GM12801 (cell line): ENCODE results near the gene SPTLC1.

Experiments used
- CTCF ChIP-seq: IDR thresholded peaks from one replicate; pipeline ENCODE4 v1.5.1; 2011; ENCODE audit warnings: control low read depth; ENCODE audit not compliant: insufficient read length; ENCODE audit errors: extremely low read depth

Gene SPTLC1

GRCh38 chr9:92019658-92020057, 95.6 kb downstream of the SPTLC1 start:
- no peak for TF ChIP-seq CTCF

DNA sequence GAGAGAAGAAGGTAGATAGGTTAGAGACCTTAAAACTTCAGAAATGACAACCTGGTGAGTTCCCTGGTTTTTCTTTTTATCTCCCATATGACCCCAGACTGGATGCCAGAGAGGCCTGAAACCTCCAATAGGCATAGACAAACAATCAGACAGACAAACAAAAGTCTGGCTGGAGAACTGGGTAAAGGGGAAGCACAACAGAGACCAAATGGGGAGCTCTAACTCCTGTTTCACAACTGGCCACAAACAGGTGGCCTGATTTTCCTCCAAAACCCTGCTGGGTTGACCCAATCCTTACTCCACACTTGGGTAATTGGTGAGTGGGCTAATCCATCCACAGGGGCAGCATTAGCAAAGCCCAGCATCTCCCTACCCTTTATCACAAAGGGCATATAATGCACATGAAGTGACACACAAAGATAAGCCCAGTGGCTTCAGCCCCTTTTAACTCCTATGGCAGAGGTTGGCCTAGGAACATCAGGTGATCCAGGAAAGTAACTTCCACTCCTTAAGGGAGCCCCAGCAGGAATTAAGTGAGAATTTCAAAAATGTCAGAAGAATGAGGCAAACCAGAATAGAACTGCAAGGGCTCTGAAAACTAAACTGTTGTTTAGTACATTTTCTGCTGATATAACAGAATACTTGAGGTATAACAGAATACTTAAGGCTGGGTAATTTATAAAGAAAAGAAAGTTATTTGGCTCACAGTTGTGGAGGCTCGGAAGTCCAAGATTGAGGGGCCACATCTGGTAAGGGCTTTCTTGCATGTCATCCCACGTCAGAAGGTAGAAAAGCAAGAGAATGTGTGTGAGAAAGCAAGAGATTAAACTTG, 104.3 kb downstream of the SPTLC1 start:
- TF ChIP-seq CTCF = no peak

DNA sequence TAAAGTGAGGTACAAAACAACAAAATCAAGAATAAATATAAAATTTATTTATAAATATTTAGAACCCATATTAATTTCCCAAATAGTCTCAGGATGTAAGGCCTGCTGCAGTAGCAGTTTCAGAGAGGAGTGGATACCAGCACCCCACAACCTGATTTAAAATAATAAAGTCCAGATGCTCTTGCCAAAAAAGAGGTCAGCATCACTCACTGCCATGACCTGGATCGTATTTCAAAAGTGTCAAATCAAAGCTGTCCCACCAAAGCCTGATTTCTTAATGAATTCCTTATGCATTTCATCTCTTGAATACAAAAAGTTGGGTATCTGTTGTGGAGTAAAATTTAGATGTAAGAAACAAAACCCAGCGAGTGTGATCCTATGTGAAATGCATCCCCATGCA, 107.2 kb downstream of the SPTLC1 start:
- TF ChIP-seq CTCF = no peak

DNA sequence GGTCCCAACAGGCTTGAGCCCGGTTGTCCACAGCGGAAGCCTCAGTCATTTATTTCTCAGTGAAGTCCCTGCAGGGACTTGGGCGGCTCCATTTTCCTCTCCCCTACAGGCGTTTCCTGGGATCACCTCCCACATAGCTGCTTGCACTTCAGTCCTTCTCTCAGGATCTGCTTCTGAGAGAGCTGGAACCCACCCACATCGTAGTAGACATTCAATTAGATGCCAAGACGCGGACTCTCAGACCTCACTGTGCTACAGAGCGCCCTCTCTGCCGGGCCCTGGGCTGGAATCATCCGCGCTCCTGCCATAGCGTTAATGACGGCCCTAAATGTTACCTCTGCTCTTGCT, 111.2 kb downstream of the SPTLC1 start:
- no peak for TF ChIP-seq CTCF

GRCh38 chr9:92003308-92004044, 111.7 kb downstream of the SPTLC1 start:
- TF ChIP-seq CTCF = no peak

GRCh38 chr9:92001244-92001643, 114.0 kb downstream of the SPTLC1 start:
- TF ChIP-seq CTCF = no peak

- TF ChIP-seq CTCF = no peak
Observed at GRCh38 chr9:91995000-91995655, 120.1 kb downstream of the SPTLC1 start.
